Measurements from ENCODE around the gene CSTF1.

Gene CSTF1

GRCh38 chr20:56438284-56438683, 45.8 kb downstream of the CSTF1 start:
- no peaks in the 10 kb centered on the region for H3K36me3 ChIP-seq (ENCODE audit: control insufficient read depth, insufficient read depth, low read length)
- no peak for DNase-seq (ENCODE audit: extremely low read depth, insufficient read length)
- TF ChIP-seq CTCF (IDR thresholded peaks at IDR 0.05; ENCODE audit: insufficient read depth, low read length, poor library complexity, severe bottlenecking), result no peak
- no peak overlapping the region for H3K4me3 ChIP-seq (replicated peaks; ENCODE audit: low read depth, low read length)
- no peaks in the 10 kb centered on the region for H3K27me3 ChIP-seq (replicated peaks; ENCODE audit: control insufficient read depth, insufficient read depth, low read length)

- no peak overlapping the region for H3K4me3 ChIP-seq (replicated peaks; ENCODE audit: low read depth, low read length)
- no peaks in the 10 kb centered on the region for H3K36me3 ChIP-seq (ENCODE audit: control insufficient read depth, insufficient read depth, low read length)
- no peak for TF ChIP-seq CTCF (IDR thresholded peaks at IDR 0.05; ENCODE audit: insufficient read depth, low read length, poor library complexity, severe bottlenecking)
- no peak for DNase-seq (ENCODE audit: extremely low read depth, insufficient read length)
- no peaks in the 10 kb centered on the region for H3K27me3 ChIP-seq (replicated peaks; ENCODE audit: control insufficient read depth, insufficient read depth, low read length)
Observed at GRCh38 chr20:56439771-56440291, 47.4 kb downstream of the CSTF1 start.

- no peak for TF ChIP-seq CTCF (IDR thresholded peaks at IDR 0.05; ENCODE audit: insufficient read depth, low read length, poor library complexity, severe bottlenecking)
- H3K36me3 ChIP-seq (ENCODE audit: control insufficient read depth, insufficient read depth, low read length), result no peaks in the 10 kb centered on the region
- H3K27me3 ChIP-seq (replicated peaks; ENCODE audit: control insufficient read depth, insufficient read depth, low read length), result no peaks in the 10 kb centered on the region
- no peak overlapping the region for H3K4me3 ChIP-seq (replicated peaks; ENCODE audit: low read depth, low read length)
- DNase-seq (ENCODE audit: extremely low read depth, insufficient read length), result no peak
Observed at GRCh38 chr20:56440346-56441007, 48.0 kb downstream of the CSTF1 start.

GRCh38 chr20:56442389-56443365, 50.2 kb downstream of the CSTF1 start:
- no peak for DNase-seq (ENCODE audit: extremely low read depth, insufficient read length)
- H3K36me3 ChIP-seq (ENCODE audit: control insufficient read depth, insufficient read depth, low read length), result no peaks in the 10 kb centered on the region
- no peak overlapping the region for H3K4me3 ChIP-seq (replicated peaks; ENCODE audit: low read depth, low read length)
- no peak for TF ChIP-seq CTCF (IDR thresholded peaks at IDR 0.05; ENCODE audit: insufficient read depth, low read length, poor library complexity, severe bottlenecking)
- no peaks in the 10 kb centered on the region for H3K27me3 ChIP-seq (replicated peaks; ENCODE audit: control insufficient read depth, insufficient read depth, low read length)

- H3K36me3 ChIP-seq (ENCODE audit: control insufficient read depth, insufficient read depth, low read length), result no peaks in the 10 kb centered on the region
- DNase-seq (ENCODE audit: extremely low read depth, insufficient read length), result no peak
- H3K4me3 ChIP-seq (replicated peaks; ENCODE audit: low read depth, low read length), result no peak overlapping the region
- no peaks in the 10 kb centered on the region for H3K27me3 ChIP-seq (replicated peaks; ENCODE audit: control insufficient read depth, insufficient read depth, low read length)
- TF ChIP-seq CTCF (IDR thresholded peaks at IDR 0.05; ENCODE audit: insufficient read depth, low read length, poor library complexity, severe bottlenecking), result no peak
Observed at GRCh38 chr20:56443654-56444540, 51.5 kb downstream of the CSTF1 start.

Data from GM06990 (cell line).